ENCODE results near the gene CSTB.

Gene CSTB

GRCh38 chr21:43799301-43799840, 23.3 kb upstream of the CSTB start:
- ChIA-PET CTCF (interaction anchor here (0.7 to 1.0 kb wide), 2 partner anchors 11 to 285 kb away, joined by 3 read pairs; no protein-coding TSS in a partner anchor), POLR2A (ENCODE audit: low non-redundant PET) (no interaction called here)
- TF ChIP-seq CTCF (conservative IDR thresholded peaks at IDR 0.05; ENCODE audit: low read depth): no peak
- no peak for DNase-seq (ENCODE audit: low spot score)
- 0 out of 2 replicates have a peak overlapping the region, but pooled peaks have one; percentile 5 for H3K27ac ChIP-seq

GRCh38 chr21:43797925-43798715, 22.0 kb upstream of the CSTB start:
- H3K27ac ChIP-seq: 0 out of 2 replicates have a peak overlapping the region, but pooled peaks have one; percentile 3
- CTCF ChIA-PET: no interaction called here
- POLR2A ChIA-PET (ENCODE audit: low non-redundant PET): no interaction called here
- no peak for DNase-seq (ENCODE audit: low spot score)
- TF ChIP-seq CTCF (conservative IDR thresholded peaks at IDR 0.05; ENCODE audit: low read depth): no peak

- H3K27ac ChIP-seq: no peak overlapping the region
- no peak for TF ChIP-seq CTCF (conservative IDR thresholded peaks at IDR 0.05; ENCODE audit: low read depth)
- ChIA-PET POLR2A (ENCODE audit: low non-redundant PET) (no interaction called here), CTCF (no interaction called here)
- no peak for DNase-seq (ENCODE audit: low spot score)
Observed at GRCh38 chr21:43797415-43797814, 21.3 kb upstream of the CSTB start.

- POLR2A ChIA-PET (ENCODE audit: low non-redundant PET): no interaction called here
- CTCF ChIA-PET: no interaction called here
- H3K27ac ChIP-seq: peak overlapping the region; percentile 33; the same call in 1 of the 2 replicates
- DNase-seq (ENCODE audit: low spot score): no peak
- no peak for TF ChIP-seq CTCF (conservative IDR thresholded peaks at IDR 0.05; ENCODE audit: low read depth)
Observed at GRCh38 chr21:43794857-43795256, 18.7 kb upstream of the CSTB start.

- CTCF ChIA-PET: no interaction called here
- no peak for DNase-seq (ENCODE audit: low spot score)
- POLR2A ChIA-PET (ENCODE audit: low non-redundant PET): no interaction called here
- TF ChIP-seq CTCF (conservative IDR thresholded peaks at IDR 0.05; ENCODE audit: low read depth): no peak
- H3K27ac ChIP-seq: 0 out of 2 replicates have a peak overlapping the region, but pooled peaks have one; percentile 1
Observed at GRCh38 chr21:43794311-43794710, 18.2 kb upstream of the CSTB start.

- ChIA-PET POLR2A (ENCODE audit: low non-redundant PET) (no interaction called here), CTCF (interaction anchor here (0.6 kb wide), 1 partner anchor 950 kb away, joined by 3 read pairs; no protein-coding TSS in a partner anchor)
Observed at GRCh38 chr21:43793243-43793642, 17.1 kb upstream of the CSTB start.

More at GRCh38 chr21:43793243-43793642, 17.1 kb upstream of the CSTB start:
- H3K27ac ChIP-seq: no peak overlapping the region
- TF ChIP-seq CTCF (conservative IDR thresholded peaks at IDR 0.05; ENCODE audit: low read depth): no peak
- DNase-seq (ENCODE audit: low spot score): no peak
